Astrocyte of the hippocampus (primary cell): ENCODE results near the gene HYAL2.

Experiments used
- DNase-seq: peaks from one replicate; pipeline ENCODE4 v3.0.0; 2011; ENCODE audit warnings: low read depth, low spot score

The HYAL2 gene

GRCh38 chr3:50322386-50323091, at the start of gene HYAL2:
Gene HYAL2 (minus strand): TSS chr3:50322745. CDS start chr3:50320489, 2,256 bp downstream.
- DNase-seq: no peak

- no peak for DNase-seq
Measured at GRCh38 chr3:50371133-50371685, 48.7 kb upstream of the HYAL2 start.

- DNase-seq: no peak
Measured at GRCh38 chr3:50370594-50370993, 48.0 kb upstream of the HYAL2 start.

GRCh38 chr3:50369012-50369670, 46.6 kb upstream of the HYAL2 start:
- DNase-seq: no peak

- DNase-seq: no peak
Measured at GRCh38 chr3:50365842-50366220, 43.3 kb upstream of the HYAL2 start.

GRCh38 chr3:50365080-50365841, 42.7 kb upstream of the HYAL2 start:
- peak; percentile 80 for DNase-seq

GRCh38 chr3:50364573-50365079, 42.1 kb upstream of the HYAL2 start:
- DNase-seq: no peak

- DNase-seq: no peak
Measured at GRCh38 chr3:50359760-50360110, 37.2 kb upstream of the HYAL2 start.

- DNase-seq: peak; percentile 99
Measured at GRCh38 chr3:50358911-50359759, 36.6 kb upstream of the HYAL2 start, which contains the start of gene TMEM115. Gene TMEM115 (minus strand): TSS chr3:50359521. CDS start chr3:50359063, 458 bp downstream.

- no peak for DNase-seq
Measured at GRCh38 chr3:50358355-50358910, 35.9 kb upstream of the HYAL2 start.

GRCh38 chr3:50357481-50357880, 34.9 kb upstream of the HYAL2 start:
- no peak for DNase-seq

- DNase-seq: no peak
Measured at GRCh38 chr3:50356553-50356952, 34.0 kb upstream of the HYAL2 start.

GRCh38 chr3:50355829-50356552, 33.4 kb upstream of the HYAL2 start:
- no peak for DNase-seq

- DNase-seq: no peak
Measured at GRCh38 chr3:50354850-50355249, 32.3 kb upstream of the HYAL2 start.

- DNase-seq: no peak
Measured at GRCh38 chr3:50354186-50354764, 31.7 kb upstream of the HYAL2 start.

- no peak for DNase-seq
Measured at GRCh38 chr3:50353245-50354004, 30.9 kb upstream of the HYAL2 start.

- peak; percentile 25 for DNase-seq
Measured at GRCh38 chr3:50352781-50353180, 30.2 kb upstream of the HYAL2 start.

GRCh38 chr3:50351323-50351697, 28.8 kb upstream of the HYAL2 start:
- DNase-seq: no peak
